Suprapubic skin (tissue), 4 donors: ENCODE results near the gene SYNM.

Experiments
- POLR2A ChIP-seq, 2 donors: fragments of 450-650 bp; IDR thresholded peaks; one replicate each; pipeline ENCODE4 v1.6.1; 2017; ENCODE audit warnings: antibody characterized with exemption in 2 of 2, mild to moderate bottlenecking in 2 of 2, moderate library complexity in 2 of 2
- POLR2AphosphoS5 ChIP-seq, 3 donors: sonication (generic); formaldehyde crosslinking; IDR thresholded peaks; one replicate each; pipeline ENCODE4 v1.6.1; 2017; ENCODE audit warnings: antibody characterized with exemption in 3 of 3
- TF ChIP-seq, protein P1 (sequence below), 2 donors: fragments of 200-600 bp in 1 of 2; fragments of 450-650 bp in 1 of 2; sonication (generic) in 1 of 2; IDR thresholded peaks; one replicate each; pipeline ENCODE4 v1.5.1; 2016 to 2019; ENCODE audit warnings: antibody characterized with exemption in 2 of 2, mild to moderate bottlenecking in 1 of 2, moderate library complexity in 1 of 2

DNA sequence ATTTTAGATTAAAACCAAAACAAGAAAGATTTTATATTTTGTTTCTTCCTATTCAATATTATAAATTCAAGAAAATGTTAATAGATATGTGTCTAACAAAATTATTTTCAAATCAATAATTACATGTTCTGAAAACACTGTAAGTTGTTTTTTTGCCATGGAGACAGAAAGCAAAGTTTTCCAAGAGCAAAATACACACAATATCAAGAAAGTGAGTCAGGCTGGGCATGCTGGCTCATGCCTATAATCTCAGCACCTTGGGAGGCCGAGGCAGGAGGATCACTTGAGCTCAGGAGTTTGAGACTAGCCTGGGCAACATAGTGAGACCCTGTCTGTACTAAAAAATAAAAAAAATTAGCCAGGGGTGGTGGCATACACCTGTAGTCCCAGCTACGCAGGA, 72.8 kb downstream of the SYNM start:
- no peak for TF ChIP-seq POLR2A (IDR thresholded peaks at IDR 0.05)
- no peak for TF ChIP-seq POLR2AphosphoS5 (IDR thresholded peaks at IDR 0.05)
- TF ChIP-seq, protein P1, sequence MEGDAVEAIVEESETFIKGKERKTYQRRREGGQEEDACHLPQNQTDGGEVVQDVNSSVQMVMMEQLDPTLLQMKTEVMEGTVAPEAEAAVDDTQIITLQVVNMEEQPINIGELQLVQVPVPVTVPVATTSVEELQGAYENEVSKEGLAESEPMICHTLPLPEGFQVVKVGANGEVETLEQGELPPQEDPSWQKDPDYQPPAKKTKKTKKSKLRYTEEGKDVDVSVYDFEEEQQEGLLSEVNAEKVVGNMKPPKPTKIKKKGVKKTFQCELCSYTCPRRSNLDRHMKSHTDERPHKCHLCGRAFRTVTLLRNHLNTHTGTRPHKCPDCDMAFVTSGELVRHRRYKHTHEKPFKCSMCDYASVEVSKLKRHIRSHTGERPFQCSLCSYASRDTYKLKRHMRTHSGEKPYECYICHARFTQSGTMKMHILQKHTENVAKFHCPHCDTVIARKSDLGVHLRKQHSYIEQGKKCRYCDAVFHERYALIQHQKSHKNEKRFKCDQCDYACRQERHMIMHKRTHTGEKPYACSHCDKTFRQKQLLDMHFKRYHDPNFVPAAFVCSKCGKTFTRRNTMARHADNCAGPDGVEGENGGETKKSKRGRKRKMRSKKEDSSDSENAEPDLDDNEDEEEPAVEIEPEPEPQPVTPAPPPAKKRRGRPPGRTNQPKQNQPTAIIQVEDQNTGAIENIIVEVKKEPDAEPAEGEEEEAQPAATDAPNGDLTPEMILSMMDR (IDR thresholded peaks at IDR 0.05) = no peak
